ENCODE results near the gene GRM7. TPM values are rescaled to one million over a fixed set of nuclear protein-coding genes. Genes with fewer than 3 reads are reported as not detected.

Gene GRM7
- total and polyA plus RNA-seq, 4 donors = 0.08 to 0.33 TPM; not detected in 2

DNA sequence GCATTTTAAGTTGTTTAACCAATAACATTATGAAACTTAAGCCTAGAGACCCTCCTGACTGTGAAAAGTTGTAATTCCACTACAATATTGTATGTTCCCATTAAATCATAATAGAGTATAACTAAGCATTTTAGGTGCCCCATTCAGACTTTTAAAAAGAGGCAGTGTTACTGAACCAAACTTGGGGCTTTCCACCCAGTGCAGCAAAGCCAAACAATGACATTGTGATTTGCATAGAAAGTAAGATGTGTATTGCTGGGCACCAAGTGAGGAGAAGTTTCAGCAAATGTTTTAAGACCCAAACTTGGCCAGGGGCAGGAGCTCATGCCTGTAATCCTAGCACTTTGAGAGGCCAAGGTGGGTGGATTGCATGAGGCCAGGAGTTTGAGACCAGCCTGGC is 706.2 kb downstream of the GRM7 start:
- no peak for DNase-seq (ENCODE audit: low spot score)
- Histone ChIP-seq H3K4me3 (ENCODE audit: low read depth in 1 of 3, low read length in 3 of 3) (no peak overlapping the region), H3K27ac (ENCODE audit: low read depth in 1 of 2, low read length in 2 of 2) (no peak overlapping the region), H3K9me3 (ENCODE audit: control insufficient read depth in 4 of 4, low read length in 3 of 4) (no peaks in the 10 kb centered on the region), H3K9ac (ENCODE audit: low read depth in 1 of 2, low read length in 2 of 2) (no peak overlapping the region), H3K36me3 (ENCODE audit: control insufficient read depth in 4 of 4, insufficient read depth in 3 of 4, low read depth in 1 of 4, low read length in 3 of 4) (no peaks in the 10 kb centered on the region), H3K27me3 (ENCODE audit: control insufficient read depth in 4 of 4, insufficient read depth in 4 of 4, low read length in 3 of 4) (no peaks in the 10 kb centered on the region), H3K4me1 (ENCODE audit: control insufficient read depth in 4 of 4, insufficient read depth in 4 of 4, low read length in 3 of 4) (no peaks in the 10 kb centered on the region)
- TF ChIP-seq, protein P1, sequence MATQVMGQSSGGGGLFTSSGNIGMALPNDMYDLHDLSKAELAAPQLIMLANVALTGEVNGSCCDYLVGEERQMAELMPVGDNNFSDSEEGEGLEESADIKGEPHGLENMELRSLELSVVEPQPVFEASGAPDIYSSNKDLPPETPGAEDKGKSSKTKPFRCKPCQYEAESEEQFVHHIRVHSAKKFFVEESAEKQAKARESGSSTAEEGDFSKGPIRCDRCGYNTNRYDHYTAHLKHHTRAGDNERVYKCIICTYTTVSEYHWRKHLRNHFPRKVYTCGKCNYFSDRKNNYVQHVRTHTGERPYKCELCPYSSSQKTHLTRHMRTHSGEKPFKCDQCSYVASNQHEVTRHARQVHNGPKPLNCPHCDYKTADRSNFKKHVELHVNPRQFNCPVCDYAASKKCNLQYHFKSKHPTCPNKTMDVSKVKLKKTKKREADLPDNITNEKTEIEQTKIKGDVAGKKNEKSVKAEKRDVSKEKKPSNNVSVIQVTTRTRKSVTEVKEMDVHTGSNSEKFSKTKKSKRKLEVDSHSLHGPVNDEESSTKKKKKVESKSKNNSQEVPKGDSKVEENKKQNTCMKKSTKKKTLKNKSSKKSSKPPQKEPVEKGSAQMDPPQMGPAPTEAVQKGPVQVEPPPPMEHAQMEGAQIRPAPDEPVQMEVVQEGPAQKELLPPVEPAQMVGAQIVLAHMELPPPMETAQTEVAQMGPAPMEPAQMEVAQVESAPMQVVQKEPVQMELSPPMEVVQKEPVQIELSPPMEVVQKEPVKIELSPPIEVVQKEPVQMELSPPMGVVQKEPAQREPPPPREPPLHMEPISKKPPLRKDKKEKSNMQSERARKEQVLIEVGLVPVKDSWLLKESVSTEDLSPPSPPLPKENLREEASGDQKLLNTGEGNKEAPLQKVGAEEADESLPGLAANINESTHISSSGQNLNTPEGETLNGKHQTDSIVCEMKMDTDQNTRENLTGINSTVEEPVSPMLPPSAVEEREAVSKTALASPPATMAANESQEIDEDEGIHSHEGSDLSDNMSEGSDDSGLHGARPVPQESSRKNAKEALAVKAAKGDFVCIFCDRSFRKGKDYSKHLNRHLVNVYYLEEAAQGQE (IDR thresholded peaks at IDR 0.05) = no peak
- TF ChIP-seq, protein P2, sequence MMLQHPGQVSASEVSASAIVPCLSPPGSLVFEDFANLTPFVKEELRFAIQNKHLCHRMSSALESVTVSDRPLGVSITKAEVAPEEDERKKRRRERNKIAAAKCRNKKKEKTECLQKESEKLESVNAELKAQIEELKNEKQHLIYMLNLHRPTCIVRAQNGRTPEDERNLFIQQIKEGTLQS (IDR thresholded peaks at IDR 0.05) = no peak
- TF ChIP-seq NR2F2 (IDR thresholded peaks at IDR 0.05) (no peak), GABPA (IDR thresholded peaks at IDR 0.05 in 1 of 2, conservative IDR thresholded peaks at IDR 0.05 in 1 of 2) (no peak)

DNA sequence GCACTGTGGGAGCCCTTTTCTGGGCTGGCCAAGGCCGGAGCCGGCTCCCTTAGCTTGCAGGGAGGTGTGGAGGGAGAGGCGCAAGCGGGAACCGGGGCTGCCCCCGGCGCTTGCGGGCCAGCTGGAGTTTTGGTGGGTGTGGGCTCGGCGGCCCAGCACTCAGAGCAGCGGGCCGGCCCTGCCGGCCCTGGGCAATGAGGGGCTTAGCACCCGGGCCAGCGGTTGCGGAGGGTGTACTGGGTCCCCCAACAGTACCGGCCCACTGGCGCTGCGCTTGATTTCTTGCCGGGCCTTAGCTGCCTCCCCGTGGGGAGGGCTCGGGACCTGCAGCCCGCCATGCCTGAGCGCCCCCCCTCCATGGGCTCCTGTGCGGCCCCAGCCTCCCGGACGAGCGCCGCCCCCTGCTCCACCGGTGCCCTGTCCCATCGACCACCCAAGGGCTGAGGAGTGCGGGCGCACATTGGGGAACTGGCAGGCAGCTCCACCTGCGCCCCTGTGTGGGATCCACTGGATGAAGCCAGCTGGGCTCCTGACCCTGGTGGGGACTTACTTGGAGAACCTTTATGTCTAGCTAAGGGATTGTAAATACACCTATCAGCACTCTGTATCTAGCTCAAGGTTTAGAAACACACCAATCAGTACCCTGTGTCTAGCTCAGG is 707.7 kb downstream of the GRM7 start:
- Histone ChIP-seq H3K9ac (ENCODE audit: low read depth in 1 of 2, low read length in 2 of 2) (no peak overlapping the region), H3K4me3 (ENCODE audit: low read depth in 1 of 3, low read length in 3 of 3) (no peak overlapping the region), H3K36me3 (ENCODE audit: control insufficient read depth in 4 of 4, insufficient read depth in 3 of 4, low read depth in 1 of 4, low read length in 3 of 4) (no peaks in the 10 kb centered on the region), H3K27me3 (ENCODE audit: control insufficient read depth in 4 of 4, insufficient read depth in 4 of 4, low read length in 3 of 4) (no peaks in the 10 kb centered on the region), H3K4me1 (ENCODE audit: control insufficient read depth in 4 of 4, insufficient read depth in 4 of 4, low read length in 3 of 4) (no peaks in the 10 kb centered on the region), H3K27ac (ENCODE audit: low read depth in 1 of 2, low read length in 2 of 2) (no peak overlapping the region), H3K9me3 (ENCODE audit: control insufficient read depth in 4 of 4, low read length in 3 of 4) (no peaks in the 10 kb centered on the region)
- no peak for DNase-seq (ENCODE audit: low spot score)
- 94% methylated on average over 34 of the region's 34 CpGs for WGBS
- TF ChIP-seq RXRA (IDR thresholded peaks at IDR 0.05) = no peak

DNA sequence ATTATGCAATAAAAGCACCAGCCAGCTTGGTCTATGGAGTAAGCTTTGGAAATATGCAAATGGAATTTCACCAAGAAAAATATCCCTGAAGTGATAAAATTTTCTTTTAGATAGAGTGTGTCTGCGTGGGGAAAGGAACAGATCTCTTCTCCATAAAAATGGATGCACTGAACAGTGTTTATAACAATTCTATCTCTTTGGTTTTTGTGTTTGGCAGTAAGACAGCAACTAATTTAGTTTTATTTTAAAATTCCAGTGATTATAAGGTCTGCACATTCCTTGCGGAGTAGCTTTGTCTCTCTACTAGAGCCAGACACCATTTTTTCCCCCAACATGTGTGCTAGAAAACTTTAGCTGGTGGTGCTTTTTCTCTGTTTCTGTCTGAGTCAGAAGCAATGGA is 712.4 kb downstream of the GRM7 start:
- DNase-seq (ENCODE audit: low spot score) = no peak
- Histone ChIP-seq H3K36me3 (ENCODE audit: control insufficient read depth in 4 of 4, insufficient read depth in 3 of 4, low read depth in 1 of 4, low read length in 3 of 4) (no peaks in the 10 kb centered on the region), H3K9ac (ENCODE audit: low read depth in 1 of 2, low read length in 2 of 2) (no peak overlapping the region), H3K9me3 (ENCODE audit: control insufficient read depth in 4 of 4, low read length in 3 of 4) (no peaks in the 10 kb centered on the region), H3K4me3 (ENCODE audit: low read depth in 1 of 3, low read length in 3 of 3) (no peak overlapping the region), H3K27me3 (ENCODE audit: control insufficient read depth in 4 of 4, insufficient read depth in 4 of 4, low read length in 3 of 4) (no peaks in the 10 kb centered on the region), H3K4me1 (ENCODE audit: control insufficient read depth in 4 of 4, insufficient read depth in 4 of 4, low read length in 3 of 4) (no peaks in the 10 kb centered on the region), H3K27ac (ENCODE audit: low read depth in 1 of 2, low read length in 2 of 2) (no peak overlapping the region)
- TF ChIP-seq, protein P3, sequence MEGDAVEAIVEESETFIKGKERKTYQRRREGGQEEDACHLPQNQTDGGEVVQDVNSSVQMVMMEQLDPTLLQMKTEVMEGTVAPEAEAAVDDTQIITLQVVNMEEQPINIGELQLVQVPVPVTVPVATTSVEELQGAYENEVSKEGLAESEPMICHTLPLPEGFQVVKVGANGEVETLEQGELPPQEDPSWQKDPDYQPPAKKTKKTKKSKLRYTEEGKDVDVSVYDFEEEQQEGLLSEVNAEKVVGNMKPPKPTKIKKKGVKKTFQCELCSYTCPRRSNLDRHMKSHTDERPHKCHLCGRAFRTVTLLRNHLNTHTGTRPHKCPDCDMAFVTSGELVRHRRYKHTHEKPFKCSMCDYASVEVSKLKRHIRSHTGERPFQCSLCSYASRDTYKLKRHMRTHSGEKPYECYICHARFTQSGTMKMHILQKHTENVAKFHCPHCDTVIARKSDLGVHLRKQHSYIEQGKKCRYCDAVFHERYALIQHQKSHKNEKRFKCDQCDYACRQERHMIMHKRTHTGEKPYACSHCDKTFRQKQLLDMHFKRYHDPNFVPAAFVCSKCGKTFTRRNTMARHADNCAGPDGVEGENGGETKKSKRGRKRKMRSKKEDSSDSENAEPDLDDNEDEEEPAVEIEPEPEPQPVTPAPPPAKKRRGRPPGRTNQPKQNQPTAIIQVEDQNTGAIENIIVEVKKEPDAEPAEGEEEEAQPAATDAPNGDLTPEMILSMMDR (IDR thresholded peaks at IDR 0.05; ENCODE audit: low read depth, low read length, missing input control) = no peak
- TF ChIP-seq FOXA2 (IDR thresholded peaks at IDR 0.05) (no peak), YY1 (IDR thresholded peaks at IDR 0.05) (peak; percentile 19)
- TF ChIP-seq, protein P4, sequence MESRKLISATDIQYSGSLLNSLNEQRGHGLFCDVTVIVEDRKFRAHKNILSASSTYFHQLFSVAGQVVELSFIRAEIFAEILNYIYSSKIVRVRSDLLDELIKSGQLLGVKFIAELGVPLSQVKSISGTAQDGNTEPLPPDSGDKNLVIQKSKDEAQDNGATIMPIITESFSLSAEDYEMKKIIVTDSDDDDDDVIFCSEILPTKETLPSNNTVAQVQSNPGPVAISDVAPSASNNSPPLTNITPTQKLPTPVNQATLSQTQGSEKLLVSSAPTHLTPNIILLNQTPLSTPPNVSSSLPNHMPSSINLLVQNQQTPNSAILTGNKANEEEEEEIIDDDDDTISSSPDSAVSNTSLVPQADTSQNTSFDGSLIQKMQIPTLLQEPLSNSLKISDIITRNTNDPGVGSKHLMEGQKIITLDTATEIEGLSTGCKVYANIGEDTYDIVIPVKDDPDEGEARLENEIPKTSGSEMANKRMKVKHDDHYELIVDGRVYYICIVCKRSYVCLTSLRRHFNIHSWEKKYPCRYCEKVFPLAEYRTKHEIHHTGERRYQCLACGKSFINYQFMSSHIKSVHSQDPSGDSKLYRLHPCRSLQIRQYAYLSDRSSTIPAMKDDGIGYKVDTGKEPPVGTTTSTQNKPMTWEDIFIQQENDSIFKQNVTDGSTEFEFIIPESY (IDR thresholded peaks at IDR 0.05) = no peak
- WGBS = 82% methylated on average over 2 of the region's 2 CpGs

All from liver (tissue), 9 donors.